OCI-LY1 (cell line): ENCODE measurements around the gene IBA57.

Experiments
- CTCF ChIP-seq: fragments of 200-600 bp; sonication (generic), shearing (Covaris generic); IDR thresholded peaks from 2 replicates; pipeline ENCODE4 v1.5.1; 2017; ENCODE audit warnings: mild to moderate bottlenecking, antibody characterized with exemption, low read length, moderate library complexity, mixed read lengths
- EZH2 ChIP-seq: fragments of 200-600 bp; sonication (generic), shearing (Covaris generic); IDR thresholded peaks from 2 replicates; pipeline ENCODE4 v1.8.0; 2017; ENCODE audit warnings: borderline replicate concordance, mixed run types, mild to moderate bottlenecking, antibody characterized with exemption, low read length, moderate library complexity, mixed read lengths

- TF ChIP-seq EZH2 = no peak
- no peak for TF ChIP-seq CTCF
Observed at GRCh38 chr1:228217551-228218344, 52.1 kb downstream of the IBA57 start.
